Activated CD4-positive, alpha-beta T cell treated with anti-CD3 and anti-CD28 coated beads, Interleukin-2, amount 10 ng/mL, durations not matched to agents 7 days and 5 days (primary cell): Measurements from ENCODE around the gene ERCC4. TPM values are rescaled to one million over a fixed set of nuclear protein-coding genes. Genes with fewer than 3 reads are reported as not detected.

Experiments
- CTCF ChIA-PET: fragments of 350-600 bp; sonication (Branson Sonifier 250); formaldehyde crosslinking; loops from one replicate; lab custom pipeline; 2021; ENCODE audit warnings: antibody characterized with exemption; lab: Charles Lee
- POLR2A ChIA-PET: fragments of 350-600 bp; sonication (Branson Sonifier 250); formaldehyde crosslinking; loops from one replicate; lab custom pipeline; 2021; ENCODE audit warnings: antibody characterized with exemption; lab: Charles Lee
- DNase-seq: peaks from one replicate; pipeline ENCODE4 v3.0.0-alpha.2; 2020
- H3K27ac Mint-ChIP-seq: one replicate; pipeline ENCODE4 v1.8.0; 2021; ENCODE audit warnings: mild to moderate bottlenecking, moderate library complexity, mixed read lengths
- H3K27me3 Mint-ChIP-seq: one replicate; pipeline ENCODE4 v1.8.0; 2021; ENCODE audit warnings: mixed read lengths
- H3K36me3 Mint-ChIP-seq: one replicate; pipeline ENCODE4 v1.8.0; 2021; ENCODE audit warnings: low read depth, mixed read lengths
- H3K4me1 Mint-ChIP-seq: one replicate; pipeline ENCODE4 v1.8.0; 2021; ENCODE audit warnings: mixed read lengths
- H3K4me3 Mint-ChIP-seq: one replicate; pipeline ENCODE4 v1.8.0; 2021; ENCODE audit warnings: mild to moderate bottlenecking, moderate library complexity, mixed read lengths
- H3K9me3 Mint-ChIP-seq: one replicate; pipeline ENCODE4 v1.8.0; 2021; ENCODE audit warnings: mixed read lengths
- total RNA-seq, 2 experiments: library from RNA; stranded (reverse); gene quantifications; one replicate each; pipeline ENCODE4 v1.2.3, GENCODE V29; 2021

ERCC4 gene
- total RNA-seq, 2 experiments from 2014 or later = 9.4 to 12.3 TPM

GRCh38 chr16:13936596-13937081 is 16.7 kb downstream of the ERCC4 start:
- Mint-ChIP-seq H3K27ac (no peak overlapping the region), H3K4me1 (peaks cover 10% of the 10 kb centered on the region), H3K36me3 (peaks cover 25% of the 10 kb centered on the region), H3K4me3 (no peak overlapping the region), H3K9me3 (no peaks in the 10 kb centered on the region), H3K27me3 (no peaks in the 10 kb centered on the region)
- ChIA-PET CTCF (interaction anchor here (0.6 to 2.6 kb wide), 5 partner anchors 11 to 626 kb away, joined by 3 to 10 read pairs (median 5); partner anchors contain the start of gene ERCC4), POLR2A (no interaction called here)
- no peak for DNase-seq

- ChIA-PET POLR2A (no interaction called here), CTCF (no interaction called here)
- no peak for DNase-seq
- peaks cover 8% of the 10 kb centered on the region for H3K4me1 Mint-ChIP-seq
- no peaks in the 10 kb centered on the region for H3K9me3 Mint-ChIP-seq
- H3K36me3 Mint-ChIP-seq = peaks cover 22% of the 10 kb centered on the region
- H3K4me3 Mint-ChIP-seq = no peak overlapping the region
- H3K27ac Mint-ChIP-seq = no peak overlapping the region
- no peaks in the 10 kb centered on the region for H3K27me3 Mint-ChIP-seq
Observed at GRCh38 chr16:13937411-13937810, 17.5 kb downstream of the ERCC4 start.

DNA sequence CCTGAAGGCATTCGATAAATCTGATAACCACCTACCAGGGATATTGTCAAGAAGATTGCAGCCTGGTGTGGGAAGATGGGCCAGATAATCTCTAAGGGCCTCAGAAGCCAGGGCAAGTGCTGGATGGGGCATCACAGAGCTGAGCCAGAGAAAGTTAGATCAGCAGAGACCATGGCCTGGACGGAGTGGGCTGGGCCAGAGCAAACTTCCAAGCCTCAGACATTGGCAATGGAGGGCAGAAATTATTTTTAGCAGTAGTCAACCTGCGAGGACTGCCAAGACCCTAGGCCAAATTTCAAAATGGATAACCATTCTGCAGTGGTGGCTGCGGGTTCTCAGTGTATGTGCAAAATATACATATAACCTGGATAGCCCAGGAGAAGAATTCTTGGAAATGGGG is 18.5 kb downstream of the ERCC4 start:
- H3K9me3 Mint-ChIP-seq = no peaks in the 10 kb centered on the region
- ChIA-PET CTCF (no interaction called here), POLR2A (no interaction called here)
- no peak for DNase-seq
- no peak overlapping the region for H3K27ac Mint-ChIP-seq
- H3K36me3 Mint-ChIP-seq = peaks cover 26% of the 10 kb centered on the region
- no peaks in the 10 kb centered on the region for H3K27me3 Mint-ChIP-seq
- H3K4me1 Mint-ChIP-seq = peaks cover 8% of the 10 kb centered on the region
- H3K4me3 Mint-ChIP-seq = no peak overlapping the region

- Mint-ChIP-seq H3K9me3 (no peaks in the 10 kb centered on the region), H3K4me1 (peaks cover 8% of the 10 kb centered on the region), H3K4me3 (no peak overlapping the region), H3K36me3 (peaks cover 24% of the 10 kb centered on the region), H3K27me3 (no peaks in the 10 kb centered on the region), H3K27ac (no peak overlapping the region)
- CTCF ChIA-PET = interaction anchor here (1.0 kb wide), 1 partner anchor 20 kb away, joined by 6 read pairs; the partner anchor contains the start of gene ERCC4
- POLR2A ChIA-PET = no interaction called here
- no peak for DNase-seq
Observed at GRCh38 chr16:13939821-13940220, 19.9 kb downstream of the ERCC4 start.

- H3K9me3 Mint-ChIP-seq = no peaks in the 10 kb centered on the region
- ChIA-PET CTCF (interaction anchor here (1.0 kb wide), 1 partner anchor 21 kb away, joined by 6 read pairs; the partner anchor contains the start of gene ERCC4), POLR2A (no interaction called here)
- DNase-seq = no peak
- H3K4me1 Mint-ChIP-seq = peaks cover 8% of the 10 kb centered on the region
- H3K36me3 Mint-ChIP-seq = peaks cover 18% of the 10 kb centered on the region
- no peak overlapping the region for H3K4me3 Mint-ChIP-seq
- H3K27me3 Mint-ChIP-seq = no peaks in the 10 kb centered on the region
- H3K27ac Mint-ChIP-seq = no peak overlapping the region
Observed at GRCh38 chr16:13940397-13940933, 20.5 kb downstream of the ERCC4 start.

- Mint-ChIP-seq H3K27me3 (no peaks in the 10 kb centered on the region), H3K4me3 (no peak overlapping the region), H3K9me3 (no peaks in the 10 kb centered on the region), H3K4me1 (no peaks in the 10 kb centered on the region), H3K36me3 (peaks cover 15% of the 10 kb centered on the region), H3K27ac (no peak overlapping the region)
- no peak for DNase-seq
- CTCF ChIA-PET = no interaction called here
- POLR2A ChIA-PET = no interaction called here
Observed at GRCh38 chr16:13944816-13945215, 24.9 kb downstream of the ERCC4 start.

GRCh38 chr16:13945744-13946485 is 26.0 kb downstream of the ERCC4 start:
- H3K36me3 Mint-ChIP-seq = peaks cover 15% of the 10 kb centered on the region
- POLR2A ChIA-PET = no interaction called here

GRCh38 chr16:13948086-13948485 is 28.1 kb downstream of the ERCC4 start:
- CTCF ChIA-PET = interaction anchor here (1.5 kb wide), 2 partner anchors 23 to 29 kb away, joined by 3 to 5 read pairs; partner anchors contain the start of gene ERCC4
- peaks cover 12% of the 10 kb centered on the region for H3K36me3 Mint-ChIP-seq

More at GRCh38 chr16:13945744-13946485, 26.0 kb downstream of the ERCC4 start:
- H3K4me3 Mint-ChIP-seq = no peak overlapping the region
- CTCF ChIA-PET = interaction anchor here (1.1 to 1.3 kb wide), 2 partner anchors 26 to 52 kb away, joined by 3 to 7 read pairs; partner anchors contain the start of gene ERCC4
- no peaks in the 10 kb centered on the region for H3K27me3 Mint-ChIP-seq
- H3K9me3 Mint-ChIP-seq = no peaks in the 10 kb centered on the region
- no peak overlapping the region for H3K27ac Mint-ChIP-seq
- DNase-seq = no peak
- H3K4me1 Mint-ChIP-seq = no peaks in the 10 kb centered on the region

GRCh38 chr16:13950821-13951547 is 31.0 kb downstream of the ERCC4 start:
- CTCF ChIA-PET = no interaction called here
- no peaks in the 10 kb centered on the region for H3K27me3 Mint-ChIP-seq

More at GRCh38 chr16:13948086-13948485, 28.1 kb downstream of the ERCC4 start:
- Mint-ChIP-seq H3K4me1 (no peaks in the 10 kb centered on the region), H3K27me3 (no peaks in the 10 kb centered on the region), H3K9me3 (no peaks in the 10 kb centered on the region), H3K27ac (no peak overlapping the region), H3K4me3 (no peak overlapping the region)
- DNase-seq = no peak
- POLR2A ChIA-PET = no interaction called here

GRCh38 chr16:13951611-13952010 is 31.7 kb downstream of the ERCC4 start:
- no peak overlapping the region for H3K4me3 Mint-ChIP-seq
- H3K36me3 Mint-ChIP-seq = peaks cover 5% of the 10 kb centered on the region
- POLR2A ChIA-PET = no interaction called here
- no peak overlapping the region for H3K27ac Mint-ChIP-seq
- H3K9me3 Mint-ChIP-seq = no peaks in the 10 kb centered on the region
- H3K27me3 Mint-ChIP-seq = peaks cover 2% of the 10 kb centered on the region
- H3K4me1 Mint-ChIP-seq = peaks cover 5% of the 10 kb centered on the region
- CTCF ChIA-PET = no interaction called here
- no peak for DNase-seq

More at GRCh38 chr16:13950821-13951547, 31.0 kb downstream of the ERCC4 start:
- no peak for DNase-seq
- H3K36me3 Mint-ChIP-seq = peaks cover 11% of the 10 kb centered on the region
- no peaks in the 10 kb centered on the region for H3K9me3 Mint-ChIP-seq
- H3K4me3 Mint-ChIP-seq = no peak overlapping the region
- POLR2A ChIA-PET = no interaction called here
- no peak overlapping the region for H3K27ac Mint-ChIP-seq
- no peaks in the 10 kb centered on the region for H3K4me1 Mint-ChIP-seq

DNA sequence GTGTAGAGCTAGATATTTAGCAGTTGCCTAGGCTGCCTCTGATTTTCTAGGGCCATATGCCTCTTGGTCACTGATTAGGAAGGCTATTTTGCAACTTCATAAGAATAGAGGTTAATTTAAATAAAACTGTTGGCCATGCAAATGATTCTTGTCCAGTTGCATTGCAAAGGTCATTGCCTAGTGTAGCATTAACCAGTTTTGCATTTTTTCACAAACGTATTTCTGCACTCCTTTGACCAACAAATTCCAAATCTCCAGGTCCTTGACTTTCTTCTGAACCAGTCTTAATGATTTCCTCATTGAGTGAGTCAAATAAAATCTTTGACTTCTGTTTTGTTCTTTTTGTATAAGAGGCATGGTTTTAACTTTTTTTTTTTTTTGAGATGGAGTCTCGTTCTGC is 33.5 kb downstream of the ERCC4 start:
- Mint-ChIP-seq H3K27me3 (peaks cover 2% of the 10 kb centered on the region), H3K27ac (no peak overlapping the region), H3K4me3 (no peak overlapping the region), H3K36me3 (no peaks in the 10 kb centered on the region), H3K4me1 (peaks cover 9% of the 10 kb centered on the region), H3K9me3 (no peaks in the 10 kb centered on the region)
- DNase-seq = no peak
- POLR2A ChIA-PET = no interaction called here
- CTCF ChIA-PET = no interaction called here

DNA sequence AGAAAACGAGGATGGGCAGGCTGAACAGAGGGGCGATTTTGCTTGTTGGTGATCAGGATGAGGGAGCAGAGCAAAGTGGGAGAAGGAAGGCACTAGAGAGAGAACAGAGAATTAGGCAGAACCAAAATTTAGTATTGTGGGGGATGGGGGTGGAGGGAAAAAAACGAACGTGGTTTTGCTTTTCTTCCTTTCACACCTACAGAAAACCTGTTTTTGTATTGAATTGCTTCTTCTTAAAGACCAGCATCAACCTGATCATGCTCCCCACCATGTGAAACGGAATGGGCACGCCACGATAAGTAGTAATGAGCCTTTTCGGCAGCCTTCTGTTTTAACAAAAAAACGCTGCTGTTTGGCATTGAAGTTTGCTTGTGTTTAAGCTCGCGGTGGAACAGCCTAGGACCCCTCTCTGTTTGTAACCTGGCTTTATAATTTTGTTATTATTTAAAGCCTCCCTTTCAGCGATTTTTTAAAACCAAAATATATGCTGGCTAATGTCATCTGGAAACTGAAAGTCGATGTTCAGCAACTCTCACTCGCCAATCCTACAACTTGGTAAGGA is 36.8 kb downstream of the ERCC4 start:
- no peak for DNase-seq
- CTCF ChIA-PET = interaction anchor here (1.0 kb wide), 1 partner anchor 33 kb away, joined by 3 read pairs; no protein-coding TSS in a partner anchor
- POLR2A ChIA-PET = no interaction called here
- peaks cover 9% of the 10 kb centered on the region for H3K4me1 Mint-ChIP-seq
- H3K4me3 Mint-ChIP-seq = peak overlapping the region; percentile 14
- no peaks in the 10 kb centered on the region for H3K9me3 Mint-ChIP-seq
- peaks cover 2% of the 10 kb centered on the region for H3K27me3 Mint-ChIP-seq
- H3K36me3 Mint-ChIP-seq = no peaks in the 10 kb centered on the region
- H3K27ac Mint-ChIP-seq = peak overlapping the region; percentile 50
